Psoas muscle (tissue), 8 donors: ENCODE results near the gene ZSCAN25. TPM values are rescaled to one million over a fixed set of nuclear protein-coding genes. Genes with fewer than 3 reads are reported as not detected.

Experiments used
- ATAC-seq, 4 donors: fragments of 200-7000 bp; cut with Tn5 transposase; one replicate each; pipeline ENCODE4 v1.9.1; 2020; ENCODE audit warnings: moderate library complexity in 3 of 4, mild to moderate bottlenecking in 2 of 4
- DNase-seq, 2 donors: peaks; one replicate each; pipeline ENCODE4 v3.0.0-alpha.2; 2020
- H3K27ac ChIP-seq: fragments of 200-600 bp; one replicate; pipeline ENCODE4 v1.8.0; 2022
- H3K27me3 ChIP-seq, 3 donors: fragments of 200-600 bp in 1 of 3; one replicate each; pipeline versions ENCODE4 v1.6.1 to v1.8.0; 2013 to 2022; ENCODE audit warnings: low read length in 2 of 3, mild to moderate bottlenecking in 2 of 3, moderate library complexity in 1 of 3; ENCODE audit not compliant: insufficient read depth in 3 of 3
- H3K36me3 ChIP-seq, 2 donors: fragments of 200-600 bp in 1 of 2; one replicate each; pipeline versions ENCODE4 v1.6.1 to v1.8.0; 2013 to 2022; ENCODE audit warnings: low read depth in 1 of 2, mild to moderate bottlenecking in 1 of 2, moderate library complexity in 1 of 2; ENCODE audit not compliant: insufficient read depth in 1 of 2
- H3K4me1 ChIP-seq: fragments of 200-600 bp; one replicate; pipeline ENCODE4 v1.8.0; 2022
- H3K4me3 ChIP-seq: fragments of 200-600 bp; one replicate; pipeline ENCODE4 v1.8.0; 2022; ENCODE audit warnings: mild to moderate bottlenecking
- H3K9me3 ChIP-seq: fragments of 200-600 bp; one replicate; pipeline ENCODE4 v1.8.0; 2022
- CTCF ChIP-seq: fragments of 200-600 bp; IDR thresholded peaks from one replicate; pipeline ENCODE4 v1.8.0; 2022; ENCODE audit warnings: antibody characterized with exemption
- WGBS, 3 donors: extraction: QIAGEN DNeasy Blood & Tissue Kit; methylation state at CpG; one replicate each; pipeline versions ENCODE4 v1.1.6 to v1.1.7; 2013; 5-methylcytosine and 5-hydroxymethylcytosine counted together
- intact Hi-C, 2 donors: fragments of 100-400 bp; cut with DNase I; formaldehyde crosslinking; loops; one replicate each; pipeline versions ENCODE4 v1.11.0 to v1.14.2; 2022
- polyA plus RNA-seq, 3 donors: library from polyadenylated mRNA; stranded (reverse); fragments of 200-250 nt; gene quantifications; one replicate each; pipeline ENCODE4 v1.2.3, GENCODE V29; 2013
- total RNA-seq, 4 donors: library from RNA; stranded (reverse); fragmentation: NEBNext Ultra II Directional in 2 of 4; extraction: Animal tissue kit (Norgen Biotek cat#: 25700) in 2 of 4; gene quantifications; one replicate each; pipeline versions ENCODE4 v1.2.1 to v1.2.4, GENCODE V29; 2021 to 2023
- donor health status: healthy with polysubstance abuse.
- donor health status: DM: no; HTN: no; CAD: no; lungs with moderate emphysema.
- donor health status: Bipolar disorder and iron deficiency.
- donor health status: healthy.
- donor health status: DM: yes; HTN: yes; CAD: no.
- donor health status: DM: no; HTN: no; CAD: no.
- donor health status: DM: no; HTN: no; CAD: no.
- donor health status: DM: yes; HTN: yes; CAD: no.

ZSCAN25 gene
- total and polyA plus RNA-seq, 7 donors = 2.6 to 10.5 (median 6.3) TPM

- no peak overlapping the region for H3K4me3 ChIP-seq
- WGBS, 3 donors = 97% methylated on average over 8 of the region's 8 CpGs
- H3K9me3 ChIP-seq = no peaks in the 10 kb centered on the region
- intact Hi-C loops = no loop called here
- ATAC-seq = no peak
- H3K36me3 ChIP-seq = no peaks in the 10 kb centered on the region
- DNase-seq = no peak
- no peak overlapping the region for H3K27ac ChIP-seq
- H3K4me1 ChIP-seq = no peaks in the 10 kb centered on the region
- H3K27me3 ChIP-seq = no peaks in the 10 kb centered on the region
- TF ChIP-seq CTCF = no peak
These were observed 51.8 kb downstream of the ZSCAN25 start for GRCh38 chr7:99668541-99668940.

GRCh38 chr7:99669782-99670181 lies 53.0 kb downstream of the ZSCAN25 start:
- no peak overlapping the region for H3K27ac ChIP-seq
- DNase-seq (no peak), ATAC-seq (no peak)
- no peak overlapping the region for H3K4me3 ChIP-seq
- WGBS, 3 donors = 88 to 91% (median 89%) methylated on average over 3 of the region's 3 CpGs
- no peaks in the 10 kb centered on the region for H3K36me3 ChIP-seq
- TF ChIP-seq CTCF = no peak
- no peaks in the 10 kb centered on the region for H3K27me3 ChIP-seq
- intact Hi-C loops = no loop called here
- no peaks in the 10 kb centered on the region for H3K9me3 ChIP-seq
- H3K4me1 ChIP-seq = no peaks in the 10 kb centered on the region

- H3K4me3 ChIP-seq = no peak overlapping the region
- ATAC-seq = no peak
- no peak for DNase-seq
- H3K27me3 ChIP-seq = no peaks in the 10 kb centered on the region
- H3K4me1 ChIP-seq = no peaks in the 10 kb centered on the region
- no peak overlapping the region for H3K27ac ChIP-seq
- no peaks in the 10 kb centered on the region for H3K9me3 ChIP-seq
- no peak for TF ChIP-seq CTCF
- 87 to 92% (median 88%) methylated on average over 7 of the region's 7 CpGs for WGBS, 3 donors
- H3K36me3 ChIP-seq = no peaks in the 10 kb centered on the region
- intact Hi-C loops = no loop called here
These were observed 55.8 kb downstream of the ZSCAN25 start for GRCh38 chr7:99672573-99672972.

- 76 to 86% (median 86%) methylated on average over 2 of the region's 2 CpGs for WGBS, 3 donors
- Histone ChIP-seq H3K36me3 (no peaks in the 10 kb centered on the region), H3K9me3 (no peaks in the 10 kb centered on the region), H3K27ac (no peak overlapping the region), H3K4me3 (no peak overlapping the region), H3K27me3 (no peaks in the 10 kb centered on the region), H3K4me1 (peaks cover 13% of the 10 kb centered on the region)
- ATAC-seq = no peak
- no peak for TF ChIP-seq CTCF
- DNase-seq = no peak
- intact Hi-C loops = no loop called here
These were observed 58.4 kb downstream of the ZSCAN25 start for GRCh38 chr7:99674995-99675742.
